Ishikawa (cell line): ENCODE measurements around the gene ACSL6.

Source experiments
- EGR1 ChIP-seq: IDR thresholded peaks from 2 replicates; pipeline ENCODE4 v1.6.1; 2012
- TF ChIP-seq, protein P1 (sequence below): IDR thresholded peaks from 2 replicates; pipeline ENCODE4 v1.6.1; 2012

DNA sequence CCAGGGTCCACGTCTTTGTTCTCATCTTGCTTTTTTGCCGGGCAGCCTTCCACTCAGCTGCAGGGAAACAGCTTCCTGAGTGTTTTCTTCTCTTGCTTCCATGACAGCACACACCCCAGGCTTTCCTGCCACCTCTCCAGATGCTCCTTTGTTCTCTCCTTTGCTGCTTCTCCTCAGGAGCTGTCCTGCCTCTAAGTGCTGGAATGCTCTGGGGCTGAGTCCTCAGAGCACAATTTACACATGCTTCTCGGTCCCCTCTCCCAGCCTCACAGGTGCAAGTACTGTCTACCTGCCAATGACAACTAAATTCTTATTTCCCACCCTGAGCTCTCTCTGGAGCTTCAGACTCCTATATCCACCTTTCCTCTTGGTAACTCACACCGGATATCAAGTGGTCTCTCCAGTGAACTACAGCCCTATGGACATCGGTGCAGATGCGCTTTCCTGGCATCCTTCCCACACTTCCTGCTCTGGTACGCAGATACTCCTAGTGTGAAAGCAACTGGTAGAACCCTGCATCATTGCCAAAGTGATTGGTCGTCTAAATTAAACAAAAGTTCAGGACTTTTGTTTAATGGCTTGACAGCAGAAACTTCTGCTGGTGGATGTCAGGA is 13.4 kb upstream of the ACSL6 start:
- no peak for TF ChIP-seq EGR1
- TF ChIP-seq, protein P1, sequence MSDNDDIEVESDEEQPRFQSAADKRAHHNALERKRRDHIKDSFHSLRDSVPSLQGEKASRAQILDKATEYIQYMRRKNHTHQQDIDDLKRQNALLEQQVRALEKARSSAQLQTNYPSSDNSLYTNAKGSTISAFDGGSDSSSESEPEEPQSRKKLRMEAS = no peak
